HepG2 (cell line): ENCODE data around the gene NDUFS7. TPM values are rescaled to one million over a fixed set of nuclear protein-coding genes. Genes with fewer than 3 reads are reported as not detected.

Experiments
- AGO1 ChIP-seq: fragments of 200-400 bp; formaldehyde crosslinking; IDR thresholded peaks from 2 replicates; pipeline ENCODE4 v1.6.1; 2017; ENCODE audit warnings: mild to moderate bottlenecking, low read depth, low read length, moderate library complexity; ENCODE audit not compliant: poor library complexity, severe bottlenecking
- BRCA1 ChIP-seq: sonication (generic); formaldehyde crosslinking; IDR thresholded peaks from 2 replicates; pipeline ENCODE4 v1.4.0; 2020; ENCODE audit warnings: missing genetic modification reagents
- CCDC6 ChIP-seq: sonication (generic); formaldehyde crosslinking; IDR thresholded peaks from 2 replicates; pipeline ENCODE4 v1.8.1; 2022; ENCODE audit warnings: mild to moderate bottlenecking, missing genetic modification reagents, moderate library complexity
- GATAD2A ChIP-seq: IDR thresholded peaks from 2 replicates; pipeline ENCODE4 v1.6.1; 2016
- KLF9 ChIP-seq: IDR thresholded peaks from 2 replicates; pipeline ENCODE4 v1.6.1; 2016; ENCODE audit warnings: low read depth
- MTA1 ChIP-seq: sonication (generic); formaldehyde crosslinking; IDR thresholded peaks from 2 replicates; pipeline ENCODE4 v1.4.0; 2020; ENCODE audit warnings: missing genetic modification reagents, mild to moderate bottlenecking, borderline replicate concordance
- NFATC3 ChIP-seq: sonication (generic); formaldehyde crosslinking; IDR thresholded peaks from 2 replicates; pipeline ENCODE4 v1.5.1; 2020; ENCODE audit warnings: mild to moderate bottlenecking, missing genetic modification reagents
- RXRB ChIP-seq: IDR thresholded peaks from 2 replicates; pipeline ENCODE4 v1.6.1; 2016; ENCODE audit warnings: borderline replicate concordance, missing genetic modification reagents, missing compliant biosample characterization
- SAP130 ChIP-seq: IDR thresholded peaks from 2 replicates; pipeline ENCODE4 v1.6.1; 2016; ENCODE audit warnings: low read depth
- SMARCE1 ChIP-seq: fragments of 450-650 bp; IDR thresholded peaks from 2 replicates; pipeline ENCODE4 v1.6.1; 2017; ENCODE audit warnings: borderline replicate concordance
- TBL1XR1 ChIP-seq: fragments of 150-350 bp; IDR thresholded peaks from 2 replicates; pipeline ENCODE4 v1.6.1; 2014; ENCODE audit warnings: borderline replicate concordance, low read length; ENCODE audit not compliant: partially characterized antibody
- ZC3H4 ChIP-seq: sonication (generic); formaldehyde crosslinking; IDR thresholded peaks from 2 replicates; pipeline ENCODE4 v1.4.0; 2020; ENCODE audit warnings: missing genetic modification reagents, borderline replicate concordance
- ZKSCAN1 ChIP-seq: fragments of 150-350 bp; IDR thresholded peaks from 2 replicates; pipeline ENCODE4 v1.6.1; 2014; ENCODE audit warnings: low read length
- ZNF180 ChIP-seq: sonication (generic); formaldehyde crosslinking; IDR thresholded peaks from 2 replicates; pipeline ENCODE4 v1.4.0; 2020; ENCODE audit warnings: low read depth, missing genetic modification reagents, borderline replicate concordance
- ZNF570 ChIP-seq: sonication (generic); formaldehyde crosslinking; IDR thresholded peaks from 2 replicates; pipeline ENCODE4 v1.4.0; 2020; ENCODE audit warnings: mild to moderate bottlenecking, missing genetic modification reagents, borderline replicate concordance
- polyA plus RNA-seq, 8 experiments: library from polyadenylated mRNA; depleted of rRNA in 3 of 8; stranded (reverse) in 7 of 8; unstranded in 1 of 8; fragments of >200 nt; fragmentation: Illumina TruSeq in 4 of 8; extraction: Trizol in 4 of 8; gene quantifications; 2 replicates each; pipeline versions ENCODE4 v1.2.1 to v1.2.3, GENCODE V29; 2011 to 2016; ENCODE audit warnings: low read depth in 4 of 8, missing spikeins in 1 of 8, mixed read lengths in 1 of 8; ENCODE audit not compliant: insufficient read depth in 1 of 8
- total RNA-seq, 5 experiments: library from RNA; depleted of rRNA; stranded (reverse); fragments of >200 nt; fragmentation: Illumina TruSeq; extraction: Trizol; gene quantifications; 2 replicates each; pipeline ENCODE4 v1.2.3, GENCODE V29; 2016; ENCODE audit warnings: low read depth in 1 of 5
- TF ChIP-seq, protein P1 (sequence below): sonication (generic); formaldehyde crosslinking; IDR thresholded peaks from 2 replicates; pipeline ENCODE4 v1.8.0; 2023; ENCODE audit warnings: mild to moderate bottlenecking, missing genetic modification reagents
- TF ChIP-seq, protein P2 (sequence below): fragments of 450-650 bp; IDR thresholded peaks from 2 replicates; pipeline ENCODE4 v1.6.1; 2017
- TF ChIP-seq, protein P3 (sequence below): sonication (generic); formaldehyde crosslinking; conservative IDR thresholded peaks from 2 replicates; pipeline ENCODE4 v1.8.0; 2022; ENCODE audit warnings: mild to moderate bottlenecking, moderate library complexity, missing genetic modification reagents
- TF ChIP-seq, protein P4 (sequence below): sonication (generic); IDR thresholded peaks from 2 replicates; pipeline ENCODE4 v1.6.1; 2016; ENCODE audit warnings: low read depth, borderline replicate concordance
- TF ChIP-seq, protein P5 (sequence below): sonication (generic); formaldehyde crosslinking; IDR thresholded peaks from 2 replicates; pipeline ENCODE4 v1.8.1; 2023; ENCODE audit warnings: mild to moderate bottlenecking, inconsistent platforms, moderate library complexity, missing genetic modification reagents, borderline replicate concordance
- TF ChIP-seq, protein P6 (sequence below): sonication (generic); formaldehyde crosslinking; IDR thresholded peaks from 2 replicates; pipeline ENCODE4 v1.5.0; 2020; ENCODE audit warnings: mild to moderate bottlenecking, missing genetic modification reagents

NDUFS7 gene
- total and polyA plus RNA-seq, 2 of the 13 experiments (the other 11 are each of a cell fraction or from before 2014, with no cell fraction given) = 34.3 to 66.9 TPM

DNA sequence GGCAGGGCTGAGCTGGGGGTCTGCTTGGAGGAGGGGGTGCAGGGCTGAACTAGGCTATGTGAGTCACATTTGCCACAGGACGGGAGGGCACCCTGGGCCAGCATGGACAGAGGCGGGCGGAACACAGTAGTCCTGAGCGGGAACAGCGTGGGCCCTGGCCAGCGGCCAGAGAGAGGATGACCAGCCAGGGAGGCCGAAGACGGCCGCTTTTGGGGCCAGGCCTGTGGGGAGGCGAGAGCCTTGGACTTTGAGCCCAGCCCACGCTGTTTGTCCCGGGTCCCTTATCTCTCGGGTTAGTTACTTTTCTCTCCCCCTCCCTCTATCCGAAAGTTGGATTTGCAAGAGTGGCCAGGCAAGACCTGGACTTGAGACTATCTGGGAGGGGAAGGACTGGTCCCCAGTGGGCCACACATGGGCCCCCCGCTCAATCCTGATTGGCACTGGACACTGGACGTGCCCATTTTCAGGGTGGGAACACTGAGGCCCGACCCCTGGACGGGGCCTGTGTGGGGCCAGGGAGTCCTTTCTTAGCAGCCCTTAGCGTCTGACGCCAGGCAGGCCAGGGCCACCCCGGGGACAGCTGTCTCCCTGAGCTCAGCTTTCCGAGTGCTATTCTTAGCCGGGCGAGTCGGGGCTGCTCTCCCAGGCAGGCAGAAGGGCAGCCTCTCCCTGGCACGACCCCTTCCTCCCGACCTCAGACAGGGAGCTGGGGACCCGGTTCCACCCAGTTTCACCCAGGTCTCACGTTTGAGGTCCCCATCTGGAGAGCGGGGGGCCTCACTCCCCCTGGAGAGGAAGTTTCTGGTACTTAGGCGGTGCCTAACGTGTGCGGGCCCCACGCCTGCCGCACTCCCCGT is 16.8 kb downstream of the NDUFS7 start (continued):
- TF ChIP-seq, protein P1, sequence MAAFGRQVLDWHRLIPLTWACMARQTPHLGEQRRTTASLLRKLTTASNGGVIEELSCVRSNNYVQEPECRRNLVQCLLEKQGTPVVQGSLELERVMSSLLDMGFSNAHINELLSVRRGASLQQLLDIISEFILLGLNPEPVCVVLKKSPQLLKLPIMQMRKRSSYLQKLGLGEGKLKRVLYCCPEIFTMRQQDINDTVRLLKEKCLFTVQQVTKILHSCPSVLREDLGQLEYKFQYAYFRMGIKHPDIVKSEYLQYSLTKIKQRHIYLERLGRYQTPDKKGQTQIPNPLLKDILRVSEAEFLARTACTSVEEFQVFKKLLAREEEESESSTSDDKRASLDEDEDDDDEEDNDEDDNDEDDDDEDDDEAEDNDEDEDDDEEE (CRISPR knock-in tag) = no peak
- TF ChIP-seq TBL1XR1 = no peak
- TF ChIP-seq, protein P2, sequence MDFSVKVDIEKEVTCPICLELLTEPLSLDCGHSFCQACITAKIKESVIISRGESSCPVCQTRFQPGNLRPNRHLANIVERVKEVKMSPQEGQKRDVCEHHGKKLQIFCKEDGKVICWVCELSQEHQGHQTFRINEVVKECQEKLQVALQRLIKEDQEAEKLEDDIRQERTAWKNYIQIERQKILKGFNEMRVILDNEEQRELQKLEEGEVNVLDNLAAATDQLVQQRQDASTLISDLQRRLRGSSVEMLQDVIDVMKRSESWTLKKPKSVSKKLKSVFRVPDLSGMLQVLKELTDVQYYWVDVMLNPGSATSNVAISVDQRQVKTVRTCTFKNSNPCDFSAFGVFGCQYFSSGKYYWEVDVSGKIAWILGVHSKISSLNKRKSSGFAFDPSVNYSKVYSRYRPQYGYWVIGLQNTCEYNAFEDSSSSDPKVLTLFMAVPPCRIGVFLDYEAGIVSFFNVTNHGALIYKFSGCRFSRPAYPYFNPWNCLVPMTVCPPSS = no peak
- TF ChIP-seq ZNF180 (CRISPR knock-in tag) = no peak
- TF ChIP-seq AGO1 = no peak
- TF ChIP-seq, protein P3, sequence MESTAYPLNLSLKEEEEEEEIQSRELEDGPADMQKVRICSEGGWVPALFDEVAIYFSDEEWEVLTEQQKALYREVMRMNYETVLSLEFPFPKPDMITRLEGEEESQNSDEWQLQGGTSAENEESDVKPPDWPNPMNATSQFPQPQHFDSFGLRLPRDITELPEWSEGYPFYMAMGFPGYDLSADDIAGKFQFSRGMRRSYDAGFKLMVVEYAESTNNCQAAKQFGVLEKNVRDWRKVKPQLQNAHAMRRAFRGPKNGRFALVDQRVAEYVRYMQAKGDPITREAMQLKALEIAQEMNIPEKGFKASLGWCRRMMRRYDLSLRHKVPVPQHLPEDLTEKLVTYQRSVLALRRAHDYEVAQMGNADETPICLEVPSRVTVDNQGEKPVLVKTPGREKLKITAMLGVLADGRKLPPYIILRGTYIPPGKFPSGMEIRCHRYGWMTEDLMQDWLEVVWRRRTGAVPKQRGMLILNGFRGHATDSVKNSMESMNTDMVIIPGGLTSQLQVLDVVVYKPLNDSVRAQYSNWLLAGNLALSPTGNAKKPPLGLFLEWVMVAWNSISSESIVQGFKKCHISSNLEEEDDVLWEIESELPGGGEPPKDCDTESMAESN = peak; percentile 67
- TF ChIP-seq, protein P4, sequence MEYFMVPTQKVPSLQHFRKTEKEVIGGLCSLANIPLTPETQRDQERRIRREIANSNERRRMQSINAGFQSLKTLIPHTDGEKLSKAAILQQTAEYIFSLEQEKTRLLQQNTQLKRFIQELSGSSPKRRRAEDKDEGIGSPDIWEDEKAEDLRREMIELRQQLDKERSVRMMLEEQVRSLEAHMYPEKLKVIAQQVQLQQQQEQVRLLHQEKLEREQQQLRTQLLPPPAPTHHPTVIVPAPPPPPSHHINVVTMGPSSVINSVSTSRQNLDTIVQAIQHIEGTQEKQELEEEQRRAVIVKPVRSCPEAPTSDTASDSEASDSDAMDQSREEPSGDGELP = no peak; the same call in 1 of the 2 replicates
- TF ChIP-seq SAP130 (CRISPR knock-in tag) = no peak; the same call in none of the 2 replicates
- TF ChIP-seq CCDC6 (CRISPR knock-in tag) = 0 out of 2 replicates have a peak, but pooled peaks have one; percentile 43
- TF ChIP-seq, protein P5, sequence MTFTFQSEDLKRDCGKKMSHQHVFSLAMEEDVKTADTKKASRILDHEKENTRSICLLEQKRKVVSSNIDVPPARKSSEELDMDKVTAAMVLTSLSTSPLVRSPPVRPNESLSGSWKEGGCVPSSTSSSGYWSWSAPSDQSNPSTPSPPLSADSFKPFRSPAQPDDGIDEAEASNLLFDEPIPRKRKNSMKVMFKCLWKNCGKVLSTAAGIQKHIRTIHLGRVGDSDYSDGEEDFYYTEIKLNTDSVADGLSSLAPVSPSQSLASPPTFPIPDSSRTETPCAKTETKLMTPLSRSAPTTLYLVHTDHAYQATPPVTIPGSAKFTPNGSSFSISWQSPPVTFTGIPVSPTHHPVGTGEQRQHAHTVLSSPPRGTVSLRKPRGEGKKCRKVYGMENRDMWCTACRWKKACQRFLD = no peak
- TF ChIP-seq NFATC3 (CRISPR knock-in tag) = no peak
- peak; percentile 70 for TF ChIP-seq MTA1 (CRISPR knock-in tag)
- peak; percentile 93 for TF ChIP-seq GATAD2A
- TF ChIP-seq BRCA1 (CRISPR knock-in tag) = peak; percentile 45; the same call in 1 of the 2 replicates
- TF ChIP-seq ZNF570 (CRISPR knock-in tag) = 0 out of 2 replicates have a peak, but pooled peaks have one; percentile 47
- TF ChIP-seq ZKSCAN1 = no peak
- TF ChIP-seq ZC3H4 = peak; percentile 45; the same call in 1 of the 2 replicates
- TF ChIP-seq RXRB (CRISPR knock-in tag) = peak; percentile 50; the same call in 1 of the 2 replicates
- TF ChIP-seq SMARCE1 = no peak
- no peak for TF ChIP-seq KLF9 (CRISPR knock-in tag)
- TF ChIP-seq, protein P6, sequence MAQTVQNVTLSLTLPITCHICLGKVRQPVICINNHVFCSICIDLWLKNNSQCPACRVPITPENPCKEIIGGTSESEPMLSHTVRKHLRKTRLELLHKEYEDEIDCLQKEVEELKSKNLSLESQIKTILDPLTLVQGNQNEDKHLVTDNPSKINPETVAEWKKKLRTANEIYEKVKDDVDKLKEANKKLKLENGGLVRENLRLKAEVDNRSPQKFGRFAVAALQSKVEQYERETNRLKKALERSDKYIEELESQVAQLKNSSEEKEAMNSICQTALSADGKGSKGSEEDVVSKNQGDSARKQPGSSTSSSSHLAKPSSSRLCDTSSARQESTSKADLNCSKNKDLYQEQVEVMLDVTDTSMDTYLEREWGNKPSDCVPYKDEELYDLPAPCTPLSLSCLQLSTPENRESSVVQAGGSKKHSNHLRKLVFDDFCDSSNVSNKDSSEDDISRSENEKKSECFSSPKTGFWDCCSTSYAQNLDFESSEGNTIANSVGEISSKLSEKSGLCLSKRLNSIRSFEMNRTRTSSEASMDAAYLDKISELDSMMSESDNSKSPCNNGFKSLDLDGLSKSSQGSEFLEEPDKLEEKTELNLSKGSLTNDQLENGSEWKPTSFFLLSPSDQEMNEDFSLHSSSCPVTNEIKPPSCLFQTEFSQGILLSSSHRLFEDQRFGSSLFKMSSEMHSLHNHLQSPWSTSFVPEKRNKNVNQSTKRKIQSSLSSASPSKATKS = no peak
